Measurements from ENCODE around the gene KCP. TPM values are rescaled to one million over a fixed set of nuclear protein-coding genes. Genes with fewer than 3 reads are reported as not detected.

Gene KCP
- polyA plus RNA-seq, 1 of the 3 experiments (the other 2 are of a cell fraction), result not detected

DNA sequence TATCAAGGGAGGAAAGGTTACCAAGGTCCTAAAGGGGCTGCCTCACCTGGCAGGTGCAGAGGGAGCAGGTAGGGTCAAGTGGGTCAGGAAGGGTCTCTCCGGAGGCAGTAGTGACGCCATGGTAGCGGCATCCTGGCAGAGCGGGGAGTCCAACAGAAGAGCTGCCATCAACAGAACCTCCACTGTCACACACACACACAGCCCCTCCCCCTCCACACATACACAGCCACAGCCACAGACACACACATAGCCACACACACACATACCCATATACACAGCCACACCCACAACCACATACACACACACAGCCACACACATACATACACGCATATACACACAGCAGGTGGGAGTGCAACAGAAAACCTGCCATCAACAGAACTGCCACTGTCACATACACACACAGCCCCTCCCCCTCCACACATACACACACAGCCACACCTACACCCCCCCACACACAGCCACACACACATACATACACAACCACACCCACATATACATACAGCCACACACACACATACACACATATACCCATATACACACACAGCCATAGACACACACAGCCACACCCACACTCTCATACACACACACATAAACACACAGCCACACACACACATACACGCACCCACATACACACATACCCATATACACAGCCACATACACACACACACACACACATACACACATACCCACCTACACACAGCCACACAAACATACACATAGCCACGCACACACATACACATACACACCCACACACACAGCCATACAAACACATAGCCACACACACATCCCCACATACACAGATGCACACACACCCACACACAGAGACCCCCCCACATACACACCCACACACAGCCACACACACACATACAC, 23.1 kb downstream of the KCP start:
- Histone ChIP-seq H3K4me3 (ENCODE audit: low read depth in 2 of 2, low read length in 1 of 2) (no peak overlapping the region), H3K9ac (no peak overlapping the region), H3K27ac (ENCODE audit: low read depth in 2 of 2, low read length in 1 of 2) (no peak overlapping the region), H3K79me2 (ENCODE audit: insufficient read depth) (no peaks in the 10 kb centered on the region), H3F3A (replicated peaks; ENCODE audit: insufficient read depth) (no peaks in the 10 kb centered on the region), H3K36me3 (replicated peaks in 1 of 2; ENCODE audit: control insufficient read depth in 1 of 2, insufficient read depth in 2 of 2, low read length in 1 of 2) (no peaks in the 10 kb centered on the region), H3K4me2 (no peak overlapping the region), H3K27me3 (ENCODE audit: insufficient read depth) (peaks cover 14% of the 10 kb centered on the region; the same call in 1 of the 2 replicates), H4K20me1 (ENCODE audit: insufficient read depth) (no peaks in the 10 kb centered on the region), H2AFZ (ENCODE audit: low read depth) (no peak overlapping the region), H3K9me3 (no peaks in the 10 kb centered on the region), H3K9me2 (no peaks in the 10 kb centered on the region), H3K4me1 (ENCODE audit: control insufficient read depth in 1 of 2, insufficient read depth in 2 of 2, low read depth in 1 of 2, low read length in 1 of 2) (no peaks in the 10 kb centered on the region; a peak in 1 of 4 replicates)
- TF ChIP-seq USF1 (IDR thresholded peaks at IDR 0.05; ENCODE audit: borderline replicate concordance, low read depth) (no peak), POLR2AphosphoS5 (IDR thresholded peaks at IDR 0.05; ENCODE audit: low read depth, low read length) (no peak), SMC3 (IDR thresholded peaks at IDR 0.05; ENCODE audit: low read depth, low read length) (no peak), PBX3 (IDR thresholded peaks at IDR 0.05) (no peak), EP300 (IDR thresholded peaks at IDR 0.05; ENCODE audit: borderline replicate concordance in 1 of 2, low read depth in 1 of 2, low read length in 1 of 2) (no peak), JUND (IDR thresholded peaks at IDR 0.05) (no peak), RFX5 (IDR thresholded peaks at IDR 0.05; ENCODE audit: low read length) (no peak), SIN3A (IDR thresholded peaks at IDR 0.05; ENCODE audit: borderline replicate concordance, low read depth, low read length) (no peak), RXRA (IDR thresholded peaks at IDR 0.05; ENCODE audit: borderline replicate concordance, low read depth) (no peak), MXI1 (IDR thresholded peaks at IDR 0.05; ENCODE audit: low read depth, low read length) (no peak), CTCF (IDR thresholded peaks at IDR 0.05) (no peak), TEAD4 (IDR thresholded peaks at IDR 0.05; ENCODE audit: borderline replicate concordance, insufficient read depth) (no peak)
- TF ChIP-seq, protein P1, sequence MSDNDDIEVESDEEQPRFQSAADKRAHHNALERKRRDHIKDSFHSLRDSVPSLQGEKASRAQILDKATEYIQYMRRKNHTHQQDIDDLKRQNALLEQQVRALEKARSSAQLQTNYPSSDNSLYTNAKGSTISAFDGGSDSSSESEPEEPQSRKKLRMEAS (IDR thresholded peaks at IDR 0.05; ENCODE audit: low read depth), result no peak
- CTCF ChIA-PET, result interaction anchor here (1.5 to 9.7 kb wide), 3 partner anchors 13 to 461 kb away, joined by 13 to 104 read pairs (median 59); no protein-coding TSS in a partner anchor
- no peak for DNase-seq
- WGBS (ENCODE audit: low lambda C conversion rate), result 90% methylated on average over 4 of the region's 7 CpGs
- POLR2A ChIA-PET, result no interaction called here

Data from SK-N-SH (cell line).